Adrenal gland (tissue), 5 donors: ENCODE measurements around the gene ERGIC3.

Experiments used
- CTCF ChIP-seq, 6 experiments: fragments of 450-650 bp in 4 of 6; fragments of 200-600 bp in 2 of 6; sonication (generic) in 1 of 6; IDR thresholded peaks; 1 replicate in 5 of 6; 2 replicates in 1 of 6; pipeline versions ENCODE4 v1.5.1 to v1.8.0; 2016 to 2021; ENCODE audit warnings: antibody characterized with exemption in 6 of 6, mild to moderate bottlenecking in 2 of 6, moderate library complexity in 1 of 6
- POLR2A ChIP-seq, 2 donors: fragments of 450-650 bp; IDR thresholded peaks; one replicate each; pipeline ENCODE4 v1.6.1; 2017; ENCODE audit warnings: antibody characterized with exemption in 2 of 2, mild to moderate bottlenecking in 2 of 2, moderate library complexity in 1 of 2
- donor health status: DM: no; HTN: no; CAD: no.

GRCh38 chr20:35492352-35492751 is 49.5 kb upstream of the ERGIC3 start:
- no peak for TF ChIP-seq CTCF (IDR thresholded peaks at IDR 0.05)
- TF ChIP-seq POLR2A (IDR thresholded peaks at IDR 0.05), result no peak
